GM12864 (cell line): Measurements from ENCODE around the gene NACAD.

Experiments
- DNase-seq: peaks from one replicate; pipeline ENCODE4 v3.0.0-alpha.2; 2011; ENCODE audit warnings: low read depth
- H3K4me3 ChIP-seq: 2 replicates; pipeline ENCODE4 v1.5.1; 2011; ENCODE audit warnings: mild to moderate bottlenecking, low read depth, low read length, control low read depth
- TF ChIP-seq, protein P1 (sequence below): IDR thresholded peaks from 2 replicates; pipeline ENCODE4 v1.5.1; 2011; ENCODE audit warnings: low read depth, mild to moderate bottlenecking, moderate library complexity, low read length, control low read depth, inconsistent platforms; ENCODE audit errors: missing control alignments

Gene NACAD

DNA sequence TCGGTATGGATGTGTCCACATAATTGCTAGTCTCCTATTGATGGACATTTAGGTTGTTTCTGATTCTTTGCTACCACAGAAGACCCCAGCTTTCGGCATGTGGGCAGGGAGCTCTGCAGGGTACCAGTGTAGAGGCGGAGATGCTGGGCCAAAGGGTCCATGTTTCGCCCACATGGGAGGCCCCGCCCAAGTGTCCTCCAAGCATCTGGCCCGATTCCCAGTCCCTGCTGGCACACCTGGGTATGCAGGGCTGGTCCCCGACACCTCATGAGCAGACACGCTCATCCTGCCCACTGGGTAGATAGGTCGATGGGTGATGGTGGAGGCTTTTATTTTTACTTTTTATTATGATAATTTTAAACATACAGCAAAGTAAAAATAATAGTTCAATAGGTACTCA is 42.1 kb upstream of the NACAD start:
- DNase-seq: no peak
- H3K4me3 ChIP-seq: no peak overlapping the region
- TF ChIP-seq, protein P1, sequence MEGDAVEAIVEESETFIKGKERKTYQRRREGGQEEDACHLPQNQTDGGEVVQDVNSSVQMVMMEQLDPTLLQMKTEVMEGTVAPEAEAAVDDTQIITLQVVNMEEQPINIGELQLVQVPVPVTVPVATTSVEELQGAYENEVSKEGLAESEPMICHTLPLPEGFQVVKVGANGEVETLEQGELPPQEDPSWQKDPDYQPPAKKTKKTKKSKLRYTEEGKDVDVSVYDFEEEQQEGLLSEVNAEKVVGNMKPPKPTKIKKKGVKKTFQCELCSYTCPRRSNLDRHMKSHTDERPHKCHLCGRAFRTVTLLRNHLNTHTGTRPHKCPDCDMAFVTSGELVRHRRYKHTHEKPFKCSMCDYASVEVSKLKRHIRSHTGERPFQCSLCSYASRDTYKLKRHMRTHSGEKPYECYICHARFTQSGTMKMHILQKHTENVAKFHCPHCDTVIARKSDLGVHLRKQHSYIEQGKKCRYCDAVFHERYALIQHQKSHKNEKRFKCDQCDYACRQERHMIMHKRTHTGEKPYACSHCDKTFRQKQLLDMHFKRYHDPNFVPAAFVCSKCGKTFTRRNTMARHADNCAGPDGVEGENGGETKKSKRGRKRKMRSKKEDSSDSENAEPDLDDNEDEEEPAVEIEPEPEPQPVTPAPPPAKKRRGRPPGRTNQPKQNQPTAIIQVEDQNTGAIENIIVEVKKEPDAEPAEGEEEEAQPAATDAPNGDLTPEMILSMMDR: no peak

DNA sequence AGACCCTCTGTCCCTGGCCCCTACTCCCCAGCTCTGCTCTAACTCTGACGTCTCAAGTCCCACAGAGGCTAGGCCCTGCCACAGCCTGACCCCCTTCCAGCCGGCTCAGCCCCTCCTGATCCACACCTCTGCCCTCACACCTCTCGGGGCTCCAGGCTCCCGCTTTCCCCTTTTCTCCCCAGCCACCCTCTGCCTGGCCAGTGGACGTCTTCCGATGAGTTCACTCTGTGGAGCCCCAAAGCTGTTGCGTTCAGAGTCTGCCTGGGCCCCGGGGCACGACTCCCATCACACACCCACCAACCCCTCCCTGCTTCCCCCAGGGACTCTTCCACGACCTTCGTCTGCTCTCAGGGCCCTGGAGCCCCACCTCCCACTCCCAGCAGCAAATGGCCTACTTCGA is 41.1 kb upstream of the NACAD start:
- TF ChIP-seq, protein P1: no peak
- H3K4me3 ChIP-seq: no peak overlapping the region
- DNase-seq: no peak

DNA sequence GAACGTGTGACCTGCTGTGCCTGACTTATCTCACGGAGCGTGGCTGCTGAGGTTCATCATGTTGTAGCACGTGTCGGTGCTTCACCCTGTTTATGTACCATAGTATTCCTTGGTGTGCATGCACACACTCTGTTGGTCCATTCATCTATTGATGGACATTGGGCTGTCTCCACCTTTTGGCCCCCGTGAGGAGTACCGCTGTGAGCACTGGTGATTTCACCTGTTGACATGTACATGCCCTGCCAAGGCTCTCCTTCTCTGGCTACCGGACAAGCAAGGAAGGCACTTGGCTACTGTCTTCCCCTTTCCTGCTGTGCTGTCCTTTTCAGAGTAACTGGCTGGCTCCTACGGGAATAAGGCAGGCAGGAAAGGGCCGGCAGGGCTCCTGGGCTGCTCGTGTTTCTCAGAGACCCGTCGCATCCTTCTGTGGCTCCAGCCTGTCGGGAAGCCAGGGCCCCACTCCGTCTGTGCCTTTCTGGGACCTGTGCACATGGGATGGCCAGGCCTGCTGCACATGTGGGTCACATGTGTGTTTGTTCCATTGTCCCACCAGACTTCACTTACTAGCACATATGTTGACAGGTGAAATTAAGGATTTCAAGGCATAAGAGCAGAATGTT is 40.5 kb upstream of the NACAD start:
- no peak for DNase-seq
- no peak overlapping the region for H3K4me3 ChIP-seq
- TF ChIP-seq, protein P1: no peak

DNA sequence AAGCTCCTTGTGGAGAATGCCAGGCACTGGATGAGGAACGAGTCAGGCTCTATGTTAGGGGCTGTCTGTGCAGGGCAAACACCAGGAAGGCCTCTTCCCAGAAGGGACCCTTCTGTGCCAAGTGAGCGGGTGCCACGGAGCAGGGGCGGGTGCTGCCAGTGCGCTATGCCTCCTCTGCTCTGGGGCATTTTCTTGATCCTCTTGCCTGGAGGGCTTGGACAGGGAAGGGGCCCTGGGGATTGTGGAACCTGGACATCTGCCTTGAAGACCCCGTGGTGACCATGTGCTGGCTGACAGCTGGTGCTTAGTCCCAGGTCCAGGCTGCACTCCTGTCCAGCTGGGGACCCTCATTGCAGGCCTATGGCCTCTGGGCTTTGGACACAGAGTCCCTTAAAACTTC is 38.2 kb upstream of the NACAD start:
- TF ChIP-seq, protein P1: no peak
- DNase-seq: no peak

DNA sequence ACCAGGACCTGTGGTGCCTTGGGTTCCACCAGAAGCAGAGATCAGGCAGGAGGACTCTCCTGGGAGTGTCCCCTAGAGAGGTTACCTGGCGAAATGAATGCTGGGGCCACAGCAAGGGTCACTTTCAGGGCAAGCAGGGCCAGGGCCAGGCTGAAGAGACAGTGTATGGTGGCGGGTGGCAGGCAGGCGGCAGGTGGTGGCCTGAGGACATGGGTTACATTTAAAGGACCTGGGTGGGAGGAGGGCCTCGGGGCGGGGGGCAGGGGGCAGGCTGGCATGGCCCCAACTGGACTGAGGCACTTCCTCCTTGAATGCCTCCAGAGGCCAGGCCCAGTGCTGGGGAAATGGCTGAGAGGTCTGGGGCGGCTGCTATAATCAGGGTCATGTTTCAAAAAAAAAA is 37.4 kb upstream of the NACAD start:
- H3K4me3 ChIP-seq: no peak overlapping the region
- TF ChIP-seq, protein P1: no peak
- no peak for DNase-seq

More for the DNA sequence above, 38.2 kb upstream of the NACAD start:
- H3K4me3 ChIP-seq: no peak overlapping the region

DNA sequence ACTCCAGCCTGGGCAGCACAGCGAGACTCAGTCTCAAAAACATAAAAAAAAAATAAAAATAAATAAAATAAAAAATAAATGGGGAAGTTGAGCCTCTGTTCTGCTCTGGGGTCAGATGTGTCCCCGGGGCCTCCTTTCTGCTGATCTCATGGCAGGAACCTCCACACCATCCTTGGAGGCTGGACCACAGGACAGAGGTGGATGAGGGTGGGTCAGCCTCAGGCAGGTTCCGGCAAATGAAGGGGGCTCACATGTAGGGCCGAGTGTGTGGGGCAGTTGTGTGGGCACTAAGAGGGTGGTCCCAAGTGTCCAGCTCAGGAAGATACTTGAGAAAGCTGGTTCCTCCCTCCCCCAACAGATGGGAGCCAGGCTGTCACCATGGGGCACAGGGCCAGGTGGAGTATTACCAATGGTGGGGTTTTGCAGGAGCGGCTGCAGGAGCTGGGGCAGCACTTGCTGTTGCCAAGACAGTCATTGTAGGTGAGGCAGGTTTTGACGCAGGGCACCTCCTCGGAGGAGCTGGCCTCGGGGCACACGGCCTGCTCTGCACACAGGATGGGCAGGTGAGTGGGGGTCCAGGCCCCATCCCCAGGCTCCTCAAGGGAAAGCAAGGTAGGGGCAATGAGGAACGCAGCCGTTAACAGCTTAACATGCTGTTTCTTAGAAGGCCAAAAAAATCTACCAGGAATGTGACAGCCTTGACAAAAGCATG is 36.6 kb upstream of the NACAD start:
- no peak overlapping the region for H3K4me3 ChIP-seq
- no peak for DNase-seq
- TF ChIP-seq, protein P1: no peak
